Activated T-helper 1 cell treated with anti-CD3 and anti-CD28 coated beads, Interleukin-2, amount 50 U/mL, for 16 hours (primary cell): Measurements from ENCODE around the gene SORCS3.

Experiments used
- DNase-seq, 2 donors: peaks; one replicate each; pipeline ENCODE4 v3.0.0-alpha.2; 2020; ENCODE audit warnings: low read depth in 1 of 2, low spot score in 1 of 2

Gene SORCS3

DNA sequence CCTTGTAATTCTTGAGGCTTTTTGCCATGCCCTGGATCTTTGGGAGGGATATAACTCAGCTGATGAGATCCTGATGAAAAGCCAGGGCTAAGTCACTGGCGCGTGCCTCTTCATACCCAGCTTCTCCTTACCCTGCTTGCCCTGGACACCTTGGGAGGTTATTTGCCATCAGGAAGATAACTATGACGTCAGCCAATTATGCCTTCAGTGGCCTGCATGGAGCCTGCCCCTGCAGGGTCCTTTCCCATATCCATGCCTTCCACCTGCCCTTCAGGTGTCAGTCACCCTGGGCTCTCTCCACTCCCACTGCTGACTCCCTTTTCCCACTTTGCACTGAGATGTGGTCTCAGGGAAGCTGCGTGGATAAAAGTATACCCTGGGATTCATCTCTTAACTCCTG, 520.1 kb downstream of the SORCS3 start:
- DNase-seq, result no peak

GRCh38 chr10:105161767-105162166, 520.7 kb downstream of the SORCS3 start:
- no peak for DNase-seq

- DNase-seq, result no peak
These were observed 529.4 kb downstream of the SORCS3 start for GRCh38 chr10:105170521-105170920.

GRCh38 chr10:105171945-105172344, 530.9 kb downstream of the SORCS3 start:
- DNase-seq, result no peak

DNA sequence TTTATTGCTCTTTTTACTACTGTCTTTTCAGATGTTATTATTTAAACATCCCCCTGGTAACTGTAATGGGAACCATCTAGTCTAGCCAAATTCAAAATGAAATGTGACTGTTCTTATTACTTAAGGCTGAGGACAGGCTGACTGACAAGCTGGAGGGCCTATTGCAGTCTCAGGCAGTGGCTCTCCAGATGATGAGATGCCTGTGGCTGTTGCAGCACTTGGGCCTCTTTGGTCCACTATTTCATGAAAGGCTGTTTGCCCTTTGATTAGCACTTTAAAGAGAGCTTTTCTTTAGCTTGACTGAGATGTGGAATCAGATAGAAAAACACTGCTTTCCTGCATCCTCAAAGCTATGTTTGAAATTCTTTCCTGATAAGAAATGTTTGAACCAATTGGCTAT, 540.5 kb downstream of the SORCS3 start:
- no peak for DNase-seq

GRCh38 chr10:105183536-105183935, 542.4 kb downstream of the SORCS3 start:
- no peak for DNase-seq

DNA sequence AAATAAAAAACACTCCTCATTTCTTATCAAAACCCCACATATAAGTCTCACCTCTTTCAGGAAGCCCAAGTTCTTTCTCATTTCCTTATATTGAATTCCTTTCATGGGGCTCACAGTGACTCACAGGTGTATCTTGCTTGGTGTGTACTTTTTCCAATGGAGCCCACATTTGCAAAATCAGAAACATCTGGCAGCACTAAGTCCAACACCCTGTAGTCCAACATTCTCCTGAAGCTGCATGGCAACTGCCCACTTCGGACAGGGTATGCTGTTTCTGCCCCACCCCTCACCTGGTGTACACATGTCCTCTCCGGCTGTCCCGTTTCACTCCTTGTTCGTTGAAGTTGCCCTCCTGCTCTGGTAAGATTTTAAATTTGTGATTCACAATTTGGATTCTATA, 544.1 kb downstream of the SORCS3 start:
- no peak for DNase-seq

DNA sequence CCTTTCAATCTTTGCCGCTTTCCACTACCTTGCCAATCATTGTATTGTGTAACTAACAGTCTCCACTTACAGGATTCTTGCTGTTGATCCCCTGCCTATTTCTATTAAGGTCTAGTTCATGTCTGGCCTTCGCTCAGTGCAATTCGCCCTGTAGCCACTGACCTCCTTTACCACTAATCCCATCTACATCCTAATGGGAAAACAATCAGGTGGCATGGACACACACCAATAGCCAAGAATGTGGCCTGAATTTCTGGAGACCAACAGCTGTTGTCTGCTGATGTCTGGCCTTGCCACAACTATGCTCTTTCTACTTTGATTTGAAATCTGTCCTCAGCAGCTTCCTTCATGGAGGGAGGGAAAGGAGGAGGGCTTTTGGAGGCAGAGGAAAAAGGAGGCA, 546.2 kb downstream of the SORCS3 start:
- DNase-seq, result no peak

DNA sequence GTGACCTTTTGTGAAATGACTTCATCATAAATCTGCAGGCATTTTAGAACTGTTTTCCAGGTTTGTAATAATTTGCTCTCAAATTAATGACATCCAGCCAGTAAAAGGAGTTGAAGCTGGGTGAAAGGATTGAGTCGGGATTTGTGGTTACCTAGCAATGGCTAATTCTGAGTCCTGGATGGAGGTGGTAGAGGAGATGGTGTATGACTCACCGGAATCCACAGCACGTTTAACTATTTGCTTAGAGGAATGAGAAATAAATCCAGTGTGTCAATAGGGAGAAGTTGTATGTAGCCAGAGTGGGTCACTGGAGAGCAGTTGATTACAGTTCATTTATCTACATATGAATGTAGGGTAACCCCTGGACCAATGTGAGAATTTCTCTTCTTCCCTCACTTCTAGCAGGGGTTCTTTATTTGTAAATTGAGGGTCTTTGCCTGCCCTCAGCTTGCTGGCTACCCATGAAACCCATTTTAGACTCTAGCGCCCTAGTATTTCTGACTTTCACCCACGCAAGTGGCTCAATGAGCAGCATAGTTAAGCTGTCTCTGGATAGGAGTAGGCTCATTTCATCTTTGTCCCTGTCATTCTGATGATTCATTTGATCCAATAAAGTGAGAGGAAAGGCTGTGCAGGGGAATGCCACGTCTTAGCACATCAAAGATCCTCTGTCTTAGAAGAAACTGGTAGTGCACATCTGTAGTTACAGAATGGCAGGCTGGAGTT, 547.8 kb downstream of the SORCS3 start:
- no peak for DNase-seq

- DNase-seq, result no peak
These were observed 548.3 kb downstream of the SORCS3 start for GRCh38 chr10:105189463-105189800.

DNA sequence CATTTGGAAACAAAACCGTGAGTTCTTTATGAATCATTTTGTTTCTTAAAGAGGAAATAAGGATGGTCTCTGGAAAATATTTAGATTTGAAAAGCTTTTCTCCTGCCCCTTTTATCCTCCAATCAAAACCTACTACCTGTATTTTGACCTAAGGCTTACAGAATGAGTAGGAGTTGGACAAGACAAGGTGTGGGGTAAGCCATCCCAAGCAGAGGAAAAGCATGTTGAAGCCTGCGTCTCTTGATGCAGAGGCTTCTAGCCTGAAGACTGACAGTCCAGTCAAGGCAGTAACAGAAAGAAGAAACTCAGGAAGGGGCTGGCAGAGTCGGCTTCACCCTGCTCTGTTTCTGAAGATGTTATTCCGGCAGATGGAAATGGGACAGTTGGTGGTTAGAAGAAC, 551.1 kb downstream of the SORCS3 start:
- DNase-seq, result no peak

- no peak for DNase-seq
These were observed 551.8 kb downstream of the SORCS3 start for GRCh38 chr10:105192861-105193260.

- DNase-seq, result no peak
These were observed 554.7 kb downstream of the SORCS3 start for GRCh38 chr10:105195831-105196230.

- DNase-seq, result no peak
These were observed 556.7 kb downstream of the SORCS3 start for GRCh38 chr10:105197598-105198364.

DNA sequence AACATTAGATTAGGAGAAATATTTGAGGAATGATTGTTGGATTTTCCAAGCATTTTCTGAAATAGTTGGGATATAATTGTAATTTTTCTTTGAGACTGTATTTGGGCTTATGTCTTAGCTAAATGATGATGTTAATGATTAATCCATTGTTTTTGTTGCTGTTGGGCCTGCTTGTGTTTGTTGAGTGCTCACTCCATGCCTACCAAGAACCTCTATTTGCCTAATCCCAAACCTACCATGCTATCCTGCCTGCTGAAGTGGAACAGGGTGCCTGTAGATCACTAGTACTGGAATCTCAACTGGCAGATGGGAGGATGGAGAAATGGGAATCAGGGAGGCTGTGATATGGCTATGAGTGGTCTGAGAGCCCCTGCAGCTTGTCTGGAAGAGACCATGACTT, 565.5 kb downstream of the SORCS3 start:
- DNase-seq, result no peak

DNA sequence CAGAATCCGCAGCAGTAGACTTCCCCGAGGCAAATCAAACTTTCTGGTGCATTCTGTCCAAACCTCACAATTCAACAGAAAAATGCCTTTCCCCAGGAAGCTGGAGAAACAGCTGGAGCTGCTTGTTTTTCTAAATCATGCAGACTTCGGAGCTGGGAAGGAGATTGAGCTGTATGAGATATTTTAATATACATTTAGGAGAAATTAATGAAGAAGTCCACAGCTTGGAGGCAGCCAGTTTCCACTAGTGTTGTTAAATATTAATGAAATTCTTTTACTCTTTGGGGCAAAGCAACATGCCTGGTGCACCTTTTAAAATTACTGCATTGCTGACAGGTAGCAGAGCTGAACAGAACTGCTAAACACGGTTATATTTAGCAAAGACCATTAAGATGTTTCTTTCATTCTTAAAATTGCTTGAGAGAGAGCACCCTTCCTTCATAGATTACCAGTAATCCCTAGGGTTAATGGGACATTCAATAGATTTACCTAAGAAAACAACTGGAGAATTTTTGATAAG, 566.4 kb downstream of the SORCS3 start:
- no peak for DNase-seq

DNA sequence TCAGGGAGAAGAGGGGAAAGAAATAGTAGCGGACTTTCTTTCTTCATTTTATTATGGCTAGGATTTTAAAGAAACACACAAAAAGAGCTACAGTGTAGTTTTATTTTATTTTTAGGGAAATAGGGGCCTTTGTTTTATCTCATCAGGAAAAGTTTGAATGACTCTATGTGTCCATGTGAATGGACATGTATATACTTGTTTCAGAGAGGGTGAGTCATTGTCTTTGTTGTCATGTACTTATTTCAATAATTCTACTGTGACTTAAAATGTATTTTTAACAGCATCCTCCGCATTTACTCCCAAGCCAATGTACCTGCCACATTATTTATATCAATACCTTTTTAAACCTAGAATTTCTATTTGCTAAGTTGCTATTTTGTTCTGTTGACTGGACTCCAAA, 569.5 kb downstream of the SORCS3 start:
- DNase-seq, result no peak

DNA sequence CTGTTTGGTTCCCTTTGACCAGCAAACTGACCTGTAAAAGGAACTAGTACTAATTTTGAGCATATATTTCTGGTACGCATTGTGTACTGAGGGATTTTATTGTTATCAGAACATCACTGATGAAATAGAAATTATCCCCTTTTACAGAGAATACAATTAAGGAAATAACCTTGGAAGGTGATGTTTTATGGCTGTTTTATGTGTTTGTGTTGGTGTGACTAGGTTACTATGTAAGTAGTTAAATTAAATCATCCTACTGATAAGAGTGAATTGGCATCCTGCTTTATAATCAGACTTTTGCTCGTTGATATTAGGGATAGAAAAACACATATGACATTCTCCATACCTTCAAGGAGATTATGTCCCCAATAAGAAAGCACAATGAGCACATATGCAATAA, 596.6 kb downstream of the SORCS3 start:
- DNase-seq, result no peak

GRCh38 chr10:105239311-105240219, 598.5 kb downstream of the SORCS3 start:
- DNase-seq, result no peak

- no peak for DNase-seq
These were observed 600.2 kb downstream of the SORCS3 start for GRCh38 chr10:105241254-105241653.

GRCh38 chr10:105243381-105243780, 602.3 kb downstream of the SORCS3 start:
- DNase-seq, result no peak

GRCh38 chr10:105243825-105244224, 602.7 kb downstream of the SORCS3 start:
- DNase-seq, result no peak
